Lower lobe of right lung (tissue), 2 donors: ENCODE results near the gene KIF3B. TPM values are rescaled to one million over a fixed set of nuclear protein-coding genes. Genes with fewer than 3 reads are reported as not detected.

Experiments used
- ATAC-seq, 2 donors: fragments of 200-7000 bp; cut with Tn5 transposase; one replicate each; pipeline ENCODE4 v1.9.1; 2020 to 2022; ENCODE audit warnings: mild to moderate bottlenecking in 2 of 2, moderate library complexity in 2 of 2
- DNase-seq: peaks from one replicate; pipeline ENCODE4 v3.0.0-alpha.2; 2020
- H3K27ac ChIP-seq: fragments of 200-600 bp; one replicate; pipeline ENCODE4 v1.8.0; 2022
- H3K27me3 ChIP-seq: fragments of 200-600 bp; one replicate; pipeline ENCODE4 v1.8.0; 2022; ENCODE audit warnings: low read depth
- H3K36me3 ChIP-seq: fragments of 200-600 bp; one replicate; pipeline ENCODE4 v1.8.0; 2022; ENCODE audit warnings: mild to moderate bottlenecking
- H3K4me1 ChIP-seq: fragments of 200-600 bp; one replicate; pipeline ENCODE4 v1.8.0; 2022
- H3K4me3 ChIP-seq: fragments of 200-600 bp; one replicate; pipeline ENCODE4 v1.8.0; 2022; ENCODE audit warnings: mild to moderate bottlenecking
- H3K9me3 ChIP-seq: fragments of 200-600 bp; one replicate; pipeline ENCODE4 v1.8.0; 2022
- CTCF ChIP-seq: fragments of 200-600 bp; IDR thresholded peaks from one replicate; pipeline ENCODE4 v1.8.0; 2022; ENCODE audit warnings: antibody characterized with exemption, mild to moderate bottlenecking
- intact Hi-C: fragments of 100-400 bp; cut with DNase I; formaldehyde crosslinking; loops from one replicate; pipeline ENCODE4 v1.11.0; 2022
- total RNA-seq: library from RNA; stranded (reverse); fragmentation: NEBNext Ultra II Directional; extraction: Animal tissue kit (Norgen Biotek cat#: 25700); gene quantifications from one replicate; pipeline ENCODE4 v1.2.1, GENCODE V29; 2021
- donor health status: DM: no; HTN: yes; CAD: no; lungs with severe emphysema.

The KIF3B gene
- total RNA-seq, 1 donor from 2014 or later, result 28.0 TPM

DNA sequence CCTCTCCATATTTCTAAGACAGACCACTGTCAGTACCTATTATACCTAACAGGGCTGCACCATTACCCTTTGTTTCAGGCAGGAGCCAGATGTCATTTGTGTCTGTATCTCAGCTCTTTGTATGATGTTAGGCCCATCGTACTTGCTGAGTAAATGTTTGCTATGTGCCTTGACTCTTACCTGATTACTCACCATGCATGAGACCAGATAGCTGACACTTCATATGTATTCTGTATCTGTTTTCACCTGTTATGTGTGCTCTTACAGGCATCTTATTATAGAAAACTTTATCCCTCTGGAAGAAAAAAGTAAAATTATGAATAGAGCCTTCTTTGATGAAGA, 49.0 kb downstream of the KIF3B start:
- intact Hi-C loops, result no loop called here
- peaks cover 31% of the 10 kb centered on the region for H3K36me3 ChIP-seq
- ATAC-seq, result no peak
- no peak for TF ChIP-seq CTCF
- H3K27ac ChIP-seq, result no peak overlapping the region
- H3K27me3 ChIP-seq, result no peaks in the 10 kb centered on the region
- H3K4me3 ChIP-seq, result no peak overlapping the region
- H3K4me1 ChIP-seq, result peaks cover 16% of the 10 kb centered on the region
- no peak for DNase-seq
- no peaks in the 10 kb centered on the region for H3K9me3 ChIP-seq

DNA sequence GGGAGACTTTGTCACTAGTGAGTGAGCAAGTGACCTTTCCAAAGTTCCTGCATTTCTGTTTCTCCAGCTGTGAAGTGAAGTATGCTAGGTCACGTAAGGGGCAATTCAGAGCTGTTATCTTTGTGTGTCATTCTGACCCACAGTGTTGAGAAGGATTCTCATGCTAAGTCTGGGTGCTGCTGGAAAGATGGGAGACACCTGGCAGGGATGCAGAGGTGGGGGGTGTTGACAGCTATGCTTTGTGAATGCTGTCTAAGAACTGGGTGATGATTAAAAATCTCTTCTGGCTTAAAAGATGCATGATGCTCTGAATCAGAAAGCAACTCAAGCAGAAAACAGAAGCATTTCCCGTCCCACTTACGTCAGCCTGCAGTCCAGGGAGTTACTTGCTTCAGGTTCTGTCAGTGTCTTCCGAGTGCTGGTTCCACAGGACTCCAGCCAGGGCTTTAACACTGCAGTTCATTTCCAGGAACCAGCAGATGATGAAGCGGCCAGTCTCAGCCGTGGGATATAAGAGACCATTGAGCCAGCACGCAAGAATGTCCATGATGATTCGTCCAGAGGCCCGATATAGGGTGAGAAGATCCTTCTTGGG, 49.7 kb downstream of the KIF3B start:
- no peak overlapping the region for H3K4me3 ChIP-seq
- TF ChIP-seq CTCF, result no peak
- no peaks in the 10 kb centered on the region for H3K27me3 ChIP-seq
- H3K4me1 ChIP-seq, result peaks cover 16% of the 10 kb centered on the region
- no peak for DNase-seq
- H3K36me3 ChIP-seq, result peaks cover 38% of the 10 kb centered on the region
- H3K9me3 ChIP-seq, result no peaks in the 10 kb centered on the region
- no peak for ATAC-seq
- intact Hi-C loops, result no loop called here
- H3K27ac ChIP-seq, result no peak overlapping the region

DNA sequence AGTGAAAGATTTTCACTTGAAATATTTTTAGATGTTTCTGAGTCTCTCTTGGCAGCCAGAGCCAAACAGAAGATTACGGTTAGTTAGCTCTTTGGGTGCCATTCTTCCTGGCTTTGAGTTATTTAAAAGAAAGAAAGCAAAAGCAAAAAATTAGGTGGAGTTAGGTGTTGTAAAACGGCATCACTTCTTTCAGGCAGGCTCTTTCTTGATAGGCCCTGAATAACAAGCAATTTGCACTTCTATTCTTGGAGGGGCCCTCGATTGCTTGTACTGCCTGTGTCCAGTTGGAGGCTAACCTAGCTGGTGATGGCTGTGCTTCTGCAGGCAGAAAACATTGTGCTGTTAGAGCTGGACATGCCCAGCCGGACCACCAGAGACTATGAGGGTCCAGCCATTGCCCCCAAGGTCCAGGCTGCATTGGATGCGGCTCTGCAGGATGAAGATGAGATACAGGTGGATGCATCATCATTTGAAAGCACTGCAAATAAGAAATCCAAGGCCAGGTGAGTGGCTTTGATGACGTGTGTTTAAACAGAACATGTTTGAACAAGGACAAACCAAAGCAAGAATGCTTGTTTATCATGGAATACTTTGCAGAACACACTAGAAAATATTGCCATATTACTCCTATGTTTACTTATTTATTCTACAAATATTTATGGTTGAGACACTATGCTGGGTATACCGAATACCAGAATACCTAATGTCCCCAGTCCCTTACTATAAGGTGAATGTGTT, 52.5 kb downstream of the KIF3B start:
- intact Hi-C loops, result no loop called here
- peak in 1 of 2 donors; percentile 48 for ATAC-seq
- Histone ChIP-seq H3K9me3 (no peaks in the 10 kb centered on the region), H3K27me3 (no peaks in the 10 kb centered on the region), H3K4me1 (peaks cover 35% of the 10 kb centered on the region), H3K27ac (no peak overlapping the region), H3K4me3 (no peak overlapping the region), H3K36me3 (peaks cover 41% of the 10 kb centered on the region)
- no peak for DNase-seq
- no peak for TF ChIP-seq CTCF

DNA sequence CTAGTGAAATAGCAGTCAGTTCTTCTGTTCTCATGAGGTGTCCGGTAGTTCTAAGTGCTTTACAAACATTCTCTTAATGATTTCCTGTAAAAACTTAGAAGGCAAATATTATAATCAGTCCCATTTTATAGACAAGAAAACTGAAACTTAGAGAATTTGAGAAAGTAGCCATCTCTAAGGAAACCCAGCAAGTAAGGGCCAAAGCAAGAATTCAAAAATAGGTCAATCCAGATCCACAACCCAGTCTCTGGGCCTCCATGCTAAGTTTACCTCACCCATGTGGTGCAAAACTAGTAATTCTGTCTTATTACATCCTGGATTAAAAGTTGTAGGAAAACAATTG, 53.1 kb downstream of the KIF3B start:
- no peak for ATAC-seq
- peaks cover 36% of the 10 kb centered on the region for H3K4me1 ChIP-seq
- H3K36me3 ChIP-seq, result peaks cover 41% of the 10 kb centered on the region
- no peak overlapping the region for H3K4me3 ChIP-seq
- H3K27ac ChIP-seq, result no peak overlapping the region
- no peaks in the 10 kb centered on the region for H3K9me3 ChIP-seq
- intact Hi-C loops, result no loop called here
- no peaks in the 10 kb centered on the region for H3K27me3 ChIP-seq
- TF ChIP-seq CTCF, result no peak
- DNase-seq, result no peak

DNA sequence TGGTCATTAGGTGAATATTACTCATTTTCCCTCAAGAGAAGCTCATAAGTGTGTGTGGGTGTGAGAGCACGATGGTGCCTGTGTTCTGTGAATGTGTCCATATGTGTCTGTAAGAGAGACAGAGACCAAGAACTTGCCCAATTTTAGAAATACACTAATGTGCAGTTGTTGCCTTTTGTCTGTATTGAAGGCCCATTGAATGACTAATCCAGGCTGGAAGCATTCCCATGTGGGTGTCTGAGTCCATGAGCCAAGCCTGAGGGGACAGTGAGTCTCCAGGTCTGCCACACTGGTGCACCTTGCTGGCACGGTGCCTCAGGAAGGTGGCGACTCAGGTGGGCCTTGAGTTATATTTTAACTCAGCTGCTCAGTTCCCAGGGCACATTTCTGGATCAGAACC, 55.2 kb downstream of the KIF3B start:
- Histone ChIP-seq H3K9me3 (no peaks in the 10 kb centered on the region), H3K36me3 (peaks cover 32% of the 10 kb centered on the region), H3K4me1 (peaks cover 46% of the 10 kb centered on the region), H3K27ac (no peak overlapping the region), H3K4me3 (no peak overlapping the region), H3K27me3 (no peaks in the 10 kb centered on the region)
- peak in 1 of 2 donors; percentile 9 for ATAC-seq
- TF ChIP-seq CTCF, result no peak
- no peak for DNase-seq
- intact Hi-C loops, result no loop called here
